Mammary epithelial cell (primary cell): ENCODE measurements around the gene SLC45A2.

Source experiments
- CTCF ChIP-seq, 2 donors: IDR thresholded peaks in 1 of 2; conservative IDR thresholded peaks in 1 of 2; 2 replicates each; pipeline ENCODE4 v1.5.1; 2011 to 2012; ENCODE audit warnings: inconsistent platforms in 2 of 2, low read length in 2 of 2, mild to moderate bottlenecking in 2 of 2, control low read depth in 1 of 2, low read depth in 1 of 2; ENCODE audit not compliant: insufficient read depth in 1 of 2; ENCODE audit errors: extremely low read depth in 1 of 2
- EZH2 ChIP-seq: IDR thresholded peaks from 2 replicates; pipeline ENCODE4 v1.6.1; 2012; ENCODE audit warnings: low read length, inconsistent platforms, borderline replicate concordance

- TF ChIP-seq EZH2 (no peak), CTCF (conservative IDR thresholded peaks at IDR 0.05 in 1 of 2, IDR thresholded peaks at IDR 0.05 in 1 of 2; ENCODE audit: extremely low read depth in 1 of 2, insufficient read depth in 1 of 2, low read depth in 1 of 2, low read length in 2 of 2) (no peak)
Observed at GRCh38 chr5:33938881-33939280, 45.6 kb downstream of the SLC45A2 start.
